SU-DHL-6 (cell line): ENCODE data around the gene TRAPPC2B.

Source experiments
- EZH2phosphoT487 ChIP-seq: fragments of 200-600 bp; sonication (generic), shearing (Covaris generic); conservative IDR thresholded peaks from 2 replicates; pipeline ENCODE4 v1.6.1; 2018; ENCODE audit warnings: mild to moderate bottlenecking, antibody characterized with exemption, low read length, moderate library complexity, mixed read lengths
- TF ChIP-seq, protein P1 (sequence below): fragments of 200-600 bp; sonication (generic); IDR thresholded peaks from one replicate; pipeline ENCODE4 v1.5.1; 2017; ENCODE audit warnings: antibody characterized with exemption, mild to moderate bottlenecking, low read length, moderate library complexity; ENCODE audit not compliant: insufficient read depth, poor library complexity, severe bottlenecking

DNA sequence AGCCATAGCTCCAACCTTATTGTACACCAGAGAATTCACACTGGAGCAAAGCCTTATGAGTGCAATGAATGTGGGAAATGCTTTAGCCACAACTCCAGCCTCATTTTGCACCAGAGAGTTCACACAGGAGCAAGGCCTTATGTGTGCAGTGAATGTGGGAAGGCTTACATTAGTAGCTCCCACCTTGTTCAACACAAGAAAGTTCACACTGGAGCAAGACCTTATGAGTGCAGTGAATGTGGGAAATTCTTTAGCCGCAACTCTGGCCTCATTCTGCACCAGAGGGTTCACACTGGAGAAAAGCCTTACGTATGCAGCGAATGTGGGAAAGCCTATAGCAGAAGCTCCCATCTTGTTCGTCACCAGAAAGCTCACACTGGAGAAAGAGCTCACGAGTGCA lies 5.9 kb upstream of the TRAPPC2B start:
- TF ChIP-seq, protein P1, sequence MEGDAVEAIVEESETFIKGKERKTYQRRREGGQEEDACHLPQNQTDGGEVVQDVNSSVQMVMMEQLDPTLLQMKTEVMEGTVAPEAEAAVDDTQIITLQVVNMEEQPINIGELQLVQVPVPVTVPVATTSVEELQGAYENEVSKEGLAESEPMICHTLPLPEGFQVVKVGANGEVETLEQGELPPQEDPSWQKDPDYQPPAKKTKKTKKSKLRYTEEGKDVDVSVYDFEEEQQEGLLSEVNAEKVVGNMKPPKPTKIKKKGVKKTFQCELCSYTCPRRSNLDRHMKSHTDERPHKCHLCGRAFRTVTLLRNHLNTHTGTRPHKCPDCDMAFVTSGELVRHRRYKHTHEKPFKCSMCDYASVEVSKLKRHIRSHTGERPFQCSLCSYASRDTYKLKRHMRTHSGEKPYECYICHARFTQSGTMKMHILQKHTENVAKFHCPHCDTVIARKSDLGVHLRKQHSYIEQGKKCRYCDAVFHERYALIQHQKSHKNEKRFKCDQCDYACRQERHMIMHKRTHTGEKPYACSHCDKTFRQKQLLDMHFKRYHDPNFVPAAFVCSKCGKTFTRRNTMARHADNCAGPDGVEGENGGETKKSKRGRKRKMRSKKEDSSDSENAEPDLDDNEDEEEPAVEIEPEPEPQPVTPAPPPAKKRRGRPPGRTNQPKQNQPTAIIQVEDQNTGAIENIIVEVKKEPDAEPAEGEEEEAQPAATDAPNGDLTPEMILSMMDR = no peak
- TF ChIP-seq EZH2phosphoT487 = no peak
